Measurements from ENCODE around the gene SF3B4. TPM values are rescaled to one million over a fixed set of nuclear protein-coding genes. Genes with fewer than 3 reads are reported as not detected.

SF3B4 gene
- total RNA-seq, 1 experiment from 2014 or later, result 127 TPM

DNA sequence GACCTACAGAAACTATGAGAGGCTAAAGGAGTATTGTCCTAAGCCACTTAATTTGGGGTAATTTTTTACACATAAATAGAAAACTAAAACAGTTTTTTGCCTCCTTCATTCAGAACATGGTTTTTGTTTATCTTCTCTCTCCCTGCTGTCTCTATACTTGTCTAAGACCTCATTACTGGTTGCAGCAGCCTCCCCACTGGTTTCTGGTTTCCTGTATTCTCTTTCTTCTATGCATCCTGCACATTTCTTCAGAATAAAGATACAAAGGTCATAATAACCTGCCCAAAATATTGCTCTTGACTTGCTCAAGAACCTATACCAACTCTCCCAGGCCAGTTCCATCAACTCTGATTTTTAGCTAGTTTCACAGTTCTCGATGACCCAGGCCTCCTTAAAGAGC is 48.0 kb downstream of the SF3B4 start:
- no peaks in the 10 kb centered on the region for H4K20me1 ChIP-seq (ENCODE audit: control insufficient read depth, insufficient read depth, insufficient read length)
- no peak overlapping the region for H4K91ac ChIP-seq (ENCODE audit: insufficient read length, low read depth, low read length)
- no peak overlapping the region for H2BK20ac ChIP-seq (ENCODE audit: low read depth, low read length, poor library complexity, severe bottlenecking)
- no peak overlapping the region for H2BK12ac ChIP-seq (ENCODE audit: insufficient read length, low read depth, low read length)
- Mint-ChIP-seq H3K4me3 (no peak overlapping the region), H3K4me1 (peaks cover 0 to 3% of the 10 kb centered on the region in 2 experiments; a peak in 1 of 4 replicates), H3K36me3 (ENCODE audit: insufficient read depth in 1 of 3, low read depth in 3 of 3) (no peaks in the 10 kb centered on the region), H3K27me3 (ENCODE audit: low read depth) (no peaks in the 10 kb centered on the region), H3K27ac (peak overlapping the region in 1 of 3 experiments; percentile 18; a peak in 1 of 7 replicates), H3K9me3 (no peaks in the 10 kb centered on the region)
- no peak overlapping the region for H2BK5ac ChIP-seq (ENCODE audit: insufficient read length, low read length)
- no peak overlapping the region for H2AFZ ChIP-seq (ENCODE audit: low read length)
- no peaks in the 10 kb centered on the region for H3K79me1 ChIP-seq (ENCODE audit: insufficient read depth, low read depth, low read length, poor library complexity, severe bottlenecking)
- no peak overlapping the region for H3T11ph ChIP-seq (ENCODE audit: low read length)
- H4K5ac ChIP-seq (ENCODE audit: insufficient read length, low read depth, low read length), result no peak overlapping the region
- H3K4me1 ChIP-seq (ENCODE audit: insufficient read depth, low read length), result peaks cover 2% of the 10 kb centered on the region; the same call in 1 of the 2 replicates
- no peak overlapping the region for H2BK15ac ChIP-seq (ENCODE audit: low read depth, low read length)
- no peak overlapping the region for H3K14ac ChIP-seq (ENCODE audit: insufficient read depth, low read length)
- H3K79me2 ChIP-seq (ENCODE audit: insufficient read depth, low read length), result no peaks in the 10 kb centered on the region
- no peak overlapping the region for H2BK120ac ChIP-seq (ENCODE audit: low read depth, low read length, poor library complexity, severe bottlenecking)
- H3K9me3 ChIP-seq (ENCODE audit: control insufficient read depth, low read depth, low read length), result no peaks in the 10 kb centered on the region
- no peak overlapping the region for H4K8ac ChIP-seq (replicated peaks; ENCODE audit: insufficient read length, low read depth, low read length)
- WGBS (ENCODE audit: extremely low coverage, insufficient read length, low lambda C conversion rate), result no CpG with 5 or more reads among the region's 1 CpG
- H3K23ac ChIP-seq (ENCODE audit: insufficient read length, low read depth, low read length), result no peak overlapping the region
- no peak overlapping the region for H3K4me2 ChIP-seq (ENCODE audit: insufficient read depth, insufficient read length, low read length)
- no peak overlapping the region for H2AK5ac ChIP-seq (ENCODE audit: insufficient read length, low read length)
- no peak for DNase-seq
- no peak overlapping the region for H3K56ac ChIP-seq (ENCODE audit: insufficient read length, low read depth, low read length)
- H3K27ac ChIP-seq (ENCODE audit: insufficient read length, low read depth, low read length), result no peak overlapping the region
- H3K23me2 ChIP-seq (ENCODE audit: insufficient read length, low read depth, low read length, poor library complexity, severe bottlenecking), result peaks cover 2% of the 10 kb centered on the region
- H3K9ac ChIP-seq (ENCODE audit: extremely low read depth, insufficient read length, low read length), result no peak overlapping the region
- TF ChIP-seq CTCF (conservative IDR thresholded peaks at IDR 0.05), result no peak
- no peak overlapping the region for H3K18ac ChIP-seq (ENCODE audit: insufficient read length, low read depth, low read length)
- H3K27me3 ChIP-seq (ENCODE audit: insufficient read depth, low read length), result no peaks in the 10 kb centered on the region
- no peak overlapping the region for H3K4ac ChIP-seq (ENCODE audit: low read depth, low read length)
